B cell (primary cell): ENCODE measurements around the gene RSL24D1.

Experiments used
- CTCF ChIP-seq: fragments of 200-600 bp; IDR thresholded peaks from one replicate; pipeline ENCODE4 v1.8.0; 2022; ENCODE audit warnings: antibody characterized with exemption, mild to moderate bottlenecking
- EZH2 ChIP-seq: IDR thresholded peaks from 2 replicates; pipeline ENCODE4 v1.6.1; 2012; ENCODE audit warnings: borderline replicate concordance, low read depth, mild to moderate bottlenecking, moderate library complexity, low read length; ENCODE audit not compliant: insufficient read depth, poor library complexity, severe bottlenecking

GRCh38 chr15:55239440-55240124 is 42.8 kb upstream of the RSL24D1 start:
- TF ChIP-seq CTCF (no peak), EZH2 (no peak)
